Osteocyte (in vitro differentiated cells): ENCODE data around the gene HSD17B12. TPM values are rescaled to one million over a fixed set of nuclear protein-coding genes. Genes with fewer than 3 reads are reported as not detected.

Source experiments
- DNase-seq: peaks from one replicate; pipeline ENCODE4 v3.0.0; 2021; ENCODE audit warnings: mixed read lengths; ENCODE audit not compliant: unreplicated experiment; ENCODE audit errors: extremely low spot score
- H3K27ac Mint-ChIP-seq: one replicate; pipeline ENCODE4 v1.8.0; 2021; ENCODE audit warnings: mild to moderate bottlenecking, mixed read lengths; ENCODE audit not compliant: unreplicated experiment
- H3K27me3 Mint-ChIP-seq: one replicate; pipeline ENCODE4 v1.8.0; 2021; ENCODE audit warnings: mixed read lengths; ENCODE audit not compliant: unreplicated experiment
- H3K36me3 Mint-ChIP-seq: one replicate; pipeline ENCODE4 v1.8.0; 2021; ENCODE audit warnings: mixed read lengths; ENCODE audit not compliant: unreplicated experiment
- H3K4me1 Mint-ChIP-seq: one replicate; pipeline ENCODE4 v1.8.0; 2021; ENCODE audit warnings: mixed read lengths; ENCODE audit not compliant: unreplicated experiment
- H3K4me3 Mint-ChIP-seq: one replicate; pipeline ENCODE4 v1.8.0; 2021; ENCODE audit warnings: mild to moderate bottlenecking, moderate library complexity, mixed read lengths; ENCODE audit not compliant: unreplicated experiment
- H3K9me3 Mint-ChIP-seq: one replicate; pipeline ENCODE4 v1.8.0; 2021; ENCODE audit warnings: mixed read lengths; ENCODE audit not compliant: unreplicated experiment
- CTCF ChIP-seq: fragments of 200-600 bp; sonication (generic); IDR thresholded peaks from 2 replicates; pipeline ENCODE4 v1.5.0; 2021; ENCODE audit warnings: antibody characterized with exemption, mild to moderate bottlenecking, moderate library complexity
- total RNA-seq: library from RNA; stranded (reverse); gene quantifications from 2 replicates; pipeline ENCODE4 v1.2.1, GENCODE V29; 2021

HSD17B12 gene
- total RNA-seq, 1 donor from 2014 or later = 81.6 TPM

- no peak for TF ChIP-seq CTCF
- no peak for DNase-seq
- H3K36me3 Mint-ChIP-seq = peaks cover 9% of the 10 kb centered on the region
- H3K4me1 Mint-ChIP-seq = no peaks in the 10 kb centered on the region
- no peaks in the 10 kb centered on the region for H3K27me3 Mint-ChIP-seq
- H3K9me3 Mint-ChIP-seq = peaks cover 13% of the 10 kb centered on the region
- H3K4me3 Mint-ChIP-seq = no peak overlapping the region
- H3K27ac Mint-ChIP-seq = no peak overlapping the region
Measured at GRCh38 chr11:43706631-43707030, 26.1 kb downstream of the HSD17B12 start.

GRCh38 chr11:43708776-43709175 lies 28.2 kb downstream of the HSD17B12 start:
- no peaks in the 10 kb centered on the region for H3K9me3 Mint-ChIP-seq
- no peaks in the 10 kb centered on the region for H3K27me3 Mint-ChIP-seq
- peaks cover 6% of the 10 kb centered on the region for H3K4me1 Mint-ChIP-seq
- TF ChIP-seq CTCF = no peak
- no peak overlapping the region for H3K27ac Mint-ChIP-seq
- H3K4me3 Mint-ChIP-seq = no peak overlapping the region
- no peaks in the 10 kb centered on the region for H3K36me3 Mint-ChIP-seq
- DNase-seq = no peak

GRCh38 chr11:43709689-43710088 lies 29.2 kb downstream of the HSD17B12 start:
- H3K27ac Mint-ChIP-seq = no peak overlapping the region
- H3K4me1 Mint-ChIP-seq = peaks cover 6% of the 10 kb centered on the region
- no peaks in the 10 kb centered on the region for H3K27me3 Mint-ChIP-seq
- H3K36me3 Mint-ChIP-seq = no peaks in the 10 kb centered on the region
- H3K4me3 Mint-ChIP-seq = no peak overlapping the region
- no peak for TF ChIP-seq CTCF
- DNase-seq = no peak
- no peaks in the 10 kb centered on the region for H3K9me3 Mint-ChIP-seq

- Mint-ChIP-seq H3K36me3 (no peaks in the 10 kb centered on the region), H3K27me3 (no peaks in the 10 kb centered on the region), H3K9me3 (no peaks in the 10 kb centered on the region), H3K27ac (no peak overlapping the region), H3K4me3 (no peak overlapping the region), H3K4me1 (peaks cover 6% of the 10 kb centered on the region)
- no peak for TF ChIP-seq CTCF
- no peak for DNase-seq
Measured at GRCh38 chr11:43712676-43713075, 32.1 kb downstream of the HSD17B12 start.

GRCh38 chr11:43718373-43718772 lies 37.8 kb downstream of the HSD17B12 start:
- H3K9me3 Mint-ChIP-seq = peaks cover 6% of the 10 kb centered on the region
- DNase-seq = no peak
- no peak overlapping the region for H3K4me3 Mint-ChIP-seq
- H3K27ac Mint-ChIP-seq = no peak overlapping the region
- H3K27me3 Mint-ChIP-seq = no peaks in the 10 kb centered on the region
- no peaks in the 10 kb centered on the region for H3K4me1 Mint-ChIP-seq
- peaks cover 11% of the 10 kb centered on the region for H3K36me3 Mint-ChIP-seq
- TF ChIP-seq CTCF = no peak
